Spleen (tissue), 7 donors: ENCODE results near the gene SLAMF9.

ENCODE experiments used
- CTCF ChIP-seq, 11 experiments: fragments of 200-600 bp in 7 of 11; fragments of 450-650 bp in 4 of 11; sonication (generic) in 4 of 11; IDR thresholded peaks in 8 of 11; conservative IDR thresholded peaks in 3 of 11; 1 replicate in 7 of 11; 2 replicates in 4 of 11; pipeline versions ENCODE4 v1.4.0 to v1.8.0; 2016 to 2021; ENCODE audit warnings: antibody characterized with exemption in 11 of 11, inconsistent platforms in 4 of 11, mild to moderate bottlenecking in 1 of 11
- POLR2A ChIP-seq, 3 donors: fragments of 450-650 bp; IDR thresholded peaks; one replicate each; pipeline ENCODE4 v1.5.1; 2017; ENCODE audit warnings: antibody characterized with exemption in 3 of 3, mild to moderate bottlenecking in 1 of 3
- POLR2AphosphoS5 ChIP-seq, 3 donors: sonication (generic); formaldehyde crosslinking; IDR thresholded peaks; one replicate each; pipeline ENCODE4 v1.5.1; 2017; ENCODE audit warnings: antibody characterized with exemption in 3 of 3
- donor health status: DM: no; HTN: no; CAD: no; lungs with moderate emphysema.
- donor health status: DM: no; HTN: no; CAD: no.
- donor health status: DM: no; HTN: no; CAD: no.

GRCh38 chr1:159925719-159926078 lies 28.3 kb downstream of the SLAMF9 start:
- no peak for TF ChIP-seq POLR2A (IDR thresholded peaks at IDR 0.05)
- TF ChIP-seq POLR2AphosphoS5 (IDR thresholded peaks at IDR 0.05) = no peak
- no peak for TF ChIP-seq CTCF (IDR thresholded peaks at IDR 0.05 in 8 of 11, conservative IDR thresholded peaks at IDR 0.05 in 3 of 11)
